Endodermal cell (in vitro differentiated cells): ENCODE measurements around the gene RFC3. TPM values are rescaled to one million over a fixed set of nuclear protein-coding genes. Genes with fewer than 3 reads are reported as not detected.

Experiments
- DNase-seq: peaks from one replicate; pipeline ENCODE4 v3.0.0-alpha.2; 2017
- H3K27ac ChIP-seq: 2 replicates; pipeline ENCODE4 v1.5.1; 2013; ENCODE audit warnings: mild to moderate bottlenecking, low read depth, low read length, moderate library complexity
- H3K27me3 ChIP-seq: 2 replicates; pipeline ENCODE4 v1.6.1; 2013; ENCODE audit warnings: mild to moderate bottlenecking, low read length, moderate library complexity; ENCODE audit not compliant: insufficient read depth, control insufficient read depth, poor library complexity, severe bottlenecking
- H3K36me3 ChIP-seq: 2 replicates; pipeline ENCODE4 v1.7.0; 2013; ENCODE audit warnings: mild to moderate bottlenecking, low read length, moderate library complexity; ENCODE audit not compliant: control insufficient read depth, insufficient read depth
- H3K4me1 ChIP-seq: one replicate; pipeline ENCODE4 v1.7.0; 2013; ENCODE audit warnings: low read length; ENCODE audit not compliant: control insufficient read depth, insufficient read depth
- H3K4me3 ChIP-seq: 2 replicates; pipeline ENCODE4 v1.5.1; 2013; ENCODE audit warnings: mild to moderate bottlenecking, low read length, moderate library complexity
- H3K9ac ChIP-seq: 2 replicates; pipeline ENCODE4 v1.6.1; 2013; ENCODE audit warnings: mild to moderate bottlenecking, low read length, moderate library complexity; ENCODE audit not compliant: poor library complexity, severe bottlenecking; ENCODE audit errors: extremely low read depth
- H3K9me3 ChIP-seq: 2 replicates; pipeline ENCODE4 v1.6.1; 2013; ENCODE audit warnings: mild to moderate bottlenecking, low read length, moderate library complexity; ENCODE audit not compliant: control insufficient read depth
- H3K27ac Mint-ChIP-seq: 2 replicates; pipeline ENCODE4 v1.8.0; 2020; ENCODE audit warnings: mixed read lengths
- H3K27me3 Mint-ChIP-seq: 2 replicates; pipeline ENCODE4 v1.8.0; 2021; ENCODE audit warnings: mild to moderate bottlenecking, mixed read lengths; ENCODE audit not compliant: insufficient read depth
- H3K36me3 Mint-ChIP-seq: 2 replicates; pipeline ENCODE4 v1.8.0; 2020; ENCODE audit warnings: low read depth, mixed read lengths
- H3K4me1 Mint-ChIP-seq: 2 replicates; pipeline ENCODE4 v1.8.0; 2020; ENCODE audit warnings: mixed read lengths
- H3K4me3 Mint-ChIP-seq: 2 replicates; pipeline ENCODE4 v1.8.0; 2020; ENCODE audit warnings: mild to moderate bottlenecking, moderate library complexity, mixed read lengths
- H3K9me3 Mint-ChIP-seq: 2 replicates; pipeline ENCODE4 v1.8.0; 2020; ENCODE audit warnings: mild to moderate bottlenecking, mixed read lengths
- CTCF ChIP-seq: fragments of 200-600 bp; sonication (generic); conservative IDR thresholded peaks from 2 replicates; pipeline ENCODE4 v1.5.0; 2021; ENCODE audit warnings: antibody characterized with exemption, mild to moderate bottlenecking
- WGBS, 2 experiments: methylation state at CpG; one replicate each; pipeline versions ENCODE4 v1.1.5 to v1.1.7; 2013; ENCODE audit warnings: missing lambda C conversion rate in 2 of 2, mixed read lengths in 1 of 2; ENCODE audit not compliant: insufficient coverage in 1 of 2, insufficient read length in 1 of 2; 5-methylcytosine and 5-hydroxymethylcytosine counted together
- total RNA-seq, 2 donors: library from RNA; stranded (reverse); fragmentation: NEBNext Ultra II Directional in 1 of 2; extraction: Animal tissue kit (Norgen Biotek cat#: 25700) in 1 of 2; gene quantifications; 2 replicates in 1 of 2; 3 replicates in 1 of 2; pipeline ENCODE4 v1.2.1, GENCODE V29; 2021

The RFC3 gene
- total RNA-seq, 2 donors from 2014 or later: 29.8 to 34.2 TPM

GRCh38 chr13:33773790-33774462 is 44.0 kb upstream of the RFC3 start:
- Mint-ChIP-seq H3K27me3 (no peaks in the 10 kb centered on the region), H3K4me3 (no peak overlapping the region), H3K27ac (no peak overlapping the region), H3K9me3 (no peaks in the 10 kb centered on the region), H3K4me1 (peaks cover 27% of the 10 kb centered on the region), H3K36me3 (no peaks in the 10 kb centered on the region)
- TF ChIP-seq CTCF: no peak
- no peak overlapping the region for H3K4me3 ChIP-seq
- H3K9ac ChIP-seq: no peak overlapping the region
- H3K9me3 ChIP-seq: no peaks in the 10 kb centered on the region
- no peaks in the 10 kb centered on the region for H3K36me3 ChIP-seq
- H3K27ac ChIP-seq: no peak overlapping the region
- H3K4me1 ChIP-seq: peaks cover 15% of the 10 kb centered on the region
- 94 to 97% methylated on average over 4 to 5 of the region's 5 CpGs for WGBS, 2 experiments
- DNase-seq: no peak
- no peaks in the 10 kb centered on the region for H3K27me3 ChIP-seq

GRCh38 chr13:33775339-33776108 is 42.4 kb upstream of the RFC3 start:
- peaks cover 23% of the 10 kb centered on the region for H3K4me1 Mint-ChIP-seq
- H3K27me3 Mint-ChIP-seq: no peaks in the 10 kb centered on the region
- no peak for TF ChIP-seq CTCF

GRCh38 chr13:33776239-33776881 is 41.6 kb upstream of the RFC3 start:
- no peaks in the 10 kb centered on the region for H3K27me3 ChIP-seq
- no peak overlapping the region for H3K9ac ChIP-seq

More at GRCh38 chr13:33775339-33776108, 42.4 kb upstream of the RFC3 start:
- WGBS, 2 experiments: 67 to 69% methylated on average over 2 of the region's 2 CpGs
- H3K27me3 ChIP-seq: no peaks in the 10 kb centered on the region
- no peak overlapping the region for H3K4me3 ChIP-seq
- peaks cover 3% of the 10 kb centered on the region for H3K9me3 ChIP-seq
- Mint-ChIP-seq H3K9me3 (peaks cover 6% of the 10 kb centered on the region), H3K36me3 (no peaks in the 10 kb centered on the region), H3K4me3 (no peak overlapping the region), H3K27ac (no peak overlapping the region)
- H3K36me3 ChIP-seq: no peaks in the 10 kb centered on the region
- H3K9ac ChIP-seq: no peak overlapping the region
- peak overlapping the region; percentile 90 for H3K27ac ChIP-seq
- H3K4me1 ChIP-seq: peaks cover 15% of the 10 kb centered on the region
- no peak for DNase-seq

More at GRCh38 chr13:33776239-33776881, 41.6 kb upstream of the RFC3 start:
- no peak overlapping the region for H3K4me3 ChIP-seq
- no peak for DNase-seq
- TF ChIP-seq CTCF: no peak
- Mint-ChIP-seq H3K27ac (no peak overlapping the region), H3K36me3 (no peaks in the 10 kb centered on the region), H3K4me3 (no peak overlapping the region), H3K4me1 (peaks cover 23% of the 10 kb centered on the region), H3K9me3 (peaks cover 13% of the 10 kb centered on the region), H3K27me3 (no peaks in the 10 kb centered on the region)
- H3K9me3 ChIP-seq: peaks cover 8% of the 10 kb centered on the region
- no peaks in the 10 kb centered on the region for H3K36me3 ChIP-seq
- H3K4me1 ChIP-seq: peaks cover 15% of the 10 kb centered on the region
- H3K27ac ChIP-seq: peak overlapping the region; percentile 90
- 89 to 94% methylated on average over 3 to 8 of the region's 9 CpGs for WGBS, 2 experiments
